ENCODE measurements around the gene RCOR1. TPM values are rescaled to one million over a fixed set of nuclear protein-coding genes. Genes with fewer than 3 reads are reported as not detected.
"Not testable (repeated sequence)": the region's sequence is repeated elsewhere in the genome, so short reads cannot be mapped to it uniquely, and the experiment has no call there.

The RCOR1 gene
- total RNA-seq, 3 donors from 2014 or later: 29.4 to 31.3 (median 29.5) TPM

- intact Hi-C loops (cut with DNase I, micrococcal nuclease): no loop called here
- Histone ChIP-seq H3K4me3 (no peak overlapping the region), H3K4me1 (ENCODE audit: low read depth) (peaks cover 5% of the 10 kb centered on the region), H3K36me3 (ENCODE audit: low read depth) (no peaks in the 10 kb centered on the region), H3K9me3 (no peaks in the 10 kb centered on the region)
- ATAC-seq (peak; percentile 99), DNase-seq (peak in 2 of 3 donors; percentile 65 to 76)
- TF ChIP-seq CTCF (IDR thresholded peaks at IDR 0.05): no peak
Observed at GRCh38 chr14:102568115-102568614, 24.3 kb upstream of the RCOR1 start.

- Histone ChIP-seq H3K4me3 (no peak overlapping the region), H3K36me3 (ENCODE audit: low read depth) (no peaks in the 10 kb centered on the region), H3K4me1 (ENCODE audit: low read depth) (peaks cover 10% of the 10 kb centered on the region), H3K9me3 (no peaks in the 10 kb centered on the region)
- no peak for TF ChIP-seq CTCF (IDR thresholded peaks at IDR 0.05)
- DNase-seq (no peak), ATAC-seq (no peak)
- intact Hi-C loops (cut with DNase I, micrococcal nuclease): no loop called here
Observed at GRCh38 chr14:102570334-102570995, 22.0 kb upstream of the RCOR1 start.

GRCh38 chr14:102571043-102571442, 21.4 kb upstream of the RCOR1 start:
- TF ChIP-seq CTCF (IDR thresholded peaks at IDR 0.05): no peak
- no peaks in the 10 kb centered on the region for H3K9me3 ChIP-seq
- DNase-seq (peak in 1 of 3 donors; percentile 9), ATAC-seq (no peak)
- intact Hi-C loops (cut with DNase I, micrococcal nuclease): no loop called here
- H3K36me3 ChIP-seq (ENCODE audit: low read depth): no peaks in the 10 kb centered on the region
- H3K4me1 ChIP-seq (ENCODE audit: low read depth): peaks cover 10% of the 10 kb centered on the region
- no peak overlapping the region for H3K4me3 ChIP-seq

GRCh38 chr14:102571478-102572042, 20.9 kb upstream of the RCOR1 start:
- H3K9me3 ChIP-seq: no peaks in the 10 kb centered on the region
- DNase-seq (peak in 1 of 3 donors; percentile 19), ATAC-seq (no peak)
- no peak for TF ChIP-seq CTCF (IDR thresholded peaks at IDR 0.05)
- H3K4me1 ChIP-seq (ENCODE audit: low read depth): peaks cover 10% of the 10 kb centered on the region
- H3K36me3 ChIP-seq (ENCODE audit: low read depth): no peaks in the 10 kb centered on the region
- no peak overlapping the region for H3K4me3 ChIP-seq
- intact Hi-C loops (cut with DNase I, micrococcal nuclease): no loop called here

GRCh38 chr14:102573161-102573560, 19.3 kb upstream of the RCOR1 start:
- intact Hi-C loops (cut with DNase I, micrococcal nuclease); H3K4me3 ChIP-seq; DNase-seq; H3K36me3 ChIP-seq (ENCODE audit: low read depth); H3K4me1 ChIP-seq (ENCODE audit: low read depth); H3K9me3 ChIP-seq; ATAC-seq: not testable (repeated sequence)

- no peak for TF ChIP-seq CTCF (IDR thresholded peaks at IDR 0.05)
- peak; percentile 61 for ATAC-seq
- DNase-seq: no peak
- no peak overlapping the region for H3K4me3 ChIP-seq
- H3K4me1 ChIP-seq (ENCODE audit: low read depth): peaks cover 5% of the 10 kb centered on the region
- H3K36me3 ChIP-seq (ENCODE audit: low read depth): no peaks in the 10 kb centered on the region
- H3K9me3 ChIP-seq: no peaks in the 10 kb centered on the region
- intact Hi-C loops (cut with DNase I, micrococcal nuclease): no loop called here
Observed at GRCh38 chr14:102573591-102574046, 18.8 kb upstream of the RCOR1 start.
